CD1c-positive myeloid dendritic cell (primary cell): ENCODE results near the gene BRMS1.

Experiments used
- DNase-seq: peaks from one replicate; pipeline ENCODE4 v3.0.0-alpha.2; 2016; ENCODE audit errors: extremely low spot score

BRMS1 gene

GRCh38 chr11:66336234-66337102 lies 8.4 kb downstream of the BRMS1 start, which contains the start of gene RIN1:
Gene RIN1, minus strand, starts transcription at chr11:66336434. Its CDS starts 32 bp downstream, at chr11:66336402.
- DNase-seq = peak; percentile 88

- DNase-seq = peak; percentile 48
Measured at GRCh38 chr11:66335531-66336233, 9.2 kb downstream of the BRMS1 start.

GRCh38 chr11:66334605-66335442 lies 10.1 kb downstream of the BRMS1 start:
- DNase-seq = peak; percentile 61

GRCh38 chr11:66333896-66334604 lies 10.9 kb downstream of the BRMS1 start:
- no peak for DNase-seq

DNA sequence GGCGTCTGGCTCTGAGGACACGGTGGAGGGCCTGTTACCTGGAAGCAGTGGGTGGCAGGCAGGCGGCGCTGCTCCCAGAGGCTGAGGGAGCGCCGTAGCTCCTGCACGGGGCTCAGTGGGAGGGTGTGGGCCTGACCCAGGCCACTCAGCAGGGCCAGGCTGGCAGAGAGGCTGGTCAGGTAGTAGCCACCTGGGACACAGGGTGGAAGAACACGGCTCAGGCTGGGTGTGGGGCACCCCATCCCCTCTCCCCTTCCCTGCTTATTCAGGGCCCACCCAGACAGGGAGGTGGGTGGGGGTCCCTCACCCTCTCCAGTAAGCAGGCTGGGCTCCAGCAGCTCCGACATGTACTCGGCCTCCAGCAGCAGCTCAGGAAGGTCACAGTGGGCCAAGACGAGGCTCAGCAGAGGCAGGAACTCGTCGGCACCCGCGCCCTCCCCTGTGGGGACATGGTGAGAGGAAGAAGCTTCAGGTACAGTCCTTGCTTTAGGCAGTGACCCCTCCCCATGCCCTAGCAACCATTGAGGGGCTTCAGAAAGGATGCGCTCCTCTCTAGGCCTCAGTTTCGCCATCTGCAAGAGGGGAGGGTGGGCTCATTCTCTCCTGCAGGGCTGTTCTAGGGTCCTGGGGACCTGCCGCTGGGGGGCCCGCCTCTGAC lies 11.6 kb downstream of the BRMS1 start:
- DNase-seq = no peak

GRCh38 chr11:66332371-66333219 lies 12.3 kb downstream of the BRMS1 start:
- no peak for DNase-seq

DNA sequence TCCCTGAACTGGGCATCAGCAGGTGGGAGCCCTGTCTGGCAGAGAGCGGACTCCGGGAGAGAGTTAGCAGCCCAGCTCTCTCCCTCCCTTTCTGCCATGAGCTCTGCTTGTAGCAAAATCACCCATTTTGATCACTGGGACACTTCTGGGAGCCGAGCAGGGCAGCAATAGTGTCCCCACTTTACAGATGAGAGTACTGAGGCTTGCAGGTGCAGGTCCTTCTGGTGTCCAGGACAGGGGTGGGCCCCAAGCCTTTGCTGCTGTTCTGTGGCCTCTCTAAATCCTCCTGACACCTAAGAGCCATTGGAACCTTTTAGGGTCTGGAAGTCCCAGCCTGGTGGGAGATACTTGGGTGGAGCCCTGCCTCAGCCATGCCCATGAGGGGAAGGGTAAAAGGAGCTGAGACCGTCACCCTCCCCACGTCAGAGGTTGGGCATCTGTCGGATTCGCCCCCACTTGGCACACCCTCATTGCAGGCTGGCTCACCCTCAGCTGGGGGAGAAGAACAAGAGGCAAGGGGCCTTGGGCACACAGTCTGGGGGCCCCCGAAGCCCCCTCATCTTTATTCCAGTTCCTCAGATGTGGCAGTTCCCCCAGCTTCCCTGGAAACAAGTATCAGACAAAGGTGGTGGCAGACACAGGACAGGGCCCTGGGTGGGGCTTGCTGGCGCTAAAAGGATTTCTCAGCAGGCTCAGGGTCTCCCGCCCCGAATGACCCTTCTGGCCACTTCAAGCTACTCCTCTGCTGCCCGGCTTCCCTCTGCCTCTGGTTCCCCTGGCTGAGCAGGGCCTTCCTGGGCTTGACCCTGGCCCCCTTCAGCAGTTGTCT lies 13.1 kb downstream of the BRMS1 start:
- DNase-seq = no peak

- no peak for DNase-seq
Measured at GRCh38 chr11:66330931-66331330, 14.0 kb downstream of the BRMS1 start.

GRCh38 chr11:66329165-66329673 lies 15.7 kb downstream of the BRMS1 start:
- no peak for DNase-seq

GRCh38 chr11:66328302-66329144 lies 16.4 kb downstream of the BRMS1 start:
- peak; percentile 85 for DNase-seq

GRCh38 chr11:66328031-66328301 lies 16.9 kb downstream of the BRMS1 start:
- no peak for DNase-seq

DNA sequence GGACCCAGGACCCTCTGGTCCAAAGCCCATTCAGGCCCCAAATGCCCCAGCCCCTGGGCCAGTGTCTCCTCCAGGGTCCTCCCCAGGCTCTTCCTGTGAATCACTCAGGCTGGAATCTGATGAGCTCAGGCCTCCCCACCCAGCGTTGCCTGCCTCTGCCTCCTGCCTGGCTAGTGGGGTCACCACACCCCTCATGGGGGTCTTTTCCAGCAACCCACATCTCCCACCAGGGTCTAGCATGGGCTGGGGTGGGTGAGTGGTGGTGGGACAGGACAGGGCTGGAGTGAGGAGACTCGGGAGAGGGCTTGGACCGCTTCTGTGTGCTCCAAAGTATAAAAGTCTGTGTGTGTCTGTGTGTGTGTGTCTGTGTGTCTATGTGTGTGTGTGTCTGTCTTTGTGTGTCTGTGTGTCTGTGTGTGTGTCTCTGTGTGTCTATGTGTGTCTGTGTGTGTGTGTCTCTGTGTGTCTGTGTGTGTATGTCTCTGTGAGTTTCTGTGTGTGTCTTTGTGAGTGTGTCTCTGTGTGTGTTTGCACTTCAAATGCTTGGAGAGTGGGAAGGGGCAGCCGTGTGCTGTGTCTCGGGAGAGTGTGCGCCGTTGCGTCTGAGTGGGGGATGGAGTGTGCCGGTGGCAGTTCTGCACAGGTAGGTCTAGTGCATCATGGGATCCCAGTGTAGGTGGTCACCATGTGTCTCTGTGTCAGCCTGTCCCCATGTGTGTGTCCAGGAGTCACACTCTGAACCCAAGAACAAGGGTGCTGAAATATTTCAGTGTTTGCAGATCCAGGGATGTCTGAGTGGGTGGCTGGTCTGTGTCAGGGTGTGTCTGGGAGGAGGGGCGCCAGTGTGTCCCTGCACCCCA lies 17.5 kb downstream of the BRMS1 start:
- DNase-seq = no peak

GRCh38 chr11:66326261-66327111 lies 18.4 kb downstream of the BRMS1 start:
- DNase-seq = no peak

DNA sequence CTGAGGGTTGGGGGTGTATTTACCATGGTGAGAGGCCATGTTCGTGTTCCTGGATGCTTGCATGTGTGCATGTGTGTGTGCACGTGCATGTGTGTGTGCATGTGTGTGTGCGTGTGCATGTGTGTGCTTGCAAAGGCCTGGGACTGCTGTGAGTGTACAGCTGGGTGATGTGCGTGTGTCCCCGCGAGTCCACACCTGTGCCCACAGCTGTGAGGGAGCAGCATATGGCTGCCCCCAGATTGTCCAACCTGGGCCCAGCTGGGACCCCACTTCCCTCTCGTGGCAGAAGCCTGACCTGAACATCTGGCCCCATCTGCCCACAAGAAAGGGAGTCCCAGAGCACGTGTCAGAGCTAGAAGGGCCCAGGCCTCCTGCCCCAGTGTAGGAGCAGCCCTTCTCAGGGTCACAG lies 19.6 kb downstream of the BRMS1 start:
- DNase-seq = no peak

- no peak for DNase-seq
Measured at GRCh38 chr11:66324664-66325063, 20.2 kb downstream of the BRMS1 start.

- DNase-seq = no peak
Measured at GRCh38 chr11:66323684-66324083, 21.2 kb downstream of the BRMS1 start.
